ENCODE results near the gene LILRA2.
"Not testable (repeated sequence)": the region's sequence is repeated elsewhere in the genome, so short reads cannot be mapped to it uniquely, and the experiment has no call there.

Gene LILRA2

DNA sequence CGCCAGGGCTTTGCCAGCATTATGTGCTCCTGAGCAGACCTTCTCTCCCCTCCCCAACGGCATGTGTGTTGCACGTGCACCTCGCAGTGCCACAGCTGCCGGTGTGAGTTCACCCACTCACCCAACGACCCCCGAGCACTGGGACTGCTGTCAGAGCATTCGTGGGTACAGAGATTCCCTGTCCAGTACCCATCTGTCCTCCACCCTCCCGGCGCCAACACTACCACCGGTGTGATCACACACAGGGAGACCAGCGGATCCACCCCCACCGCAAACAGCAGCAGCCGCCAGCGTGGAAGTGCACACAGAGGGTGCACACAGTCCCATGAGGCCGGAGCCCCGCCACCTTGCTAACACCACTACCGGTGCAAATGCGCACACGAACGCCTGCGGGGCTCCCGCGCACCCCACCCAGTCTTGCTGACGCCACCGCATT, 35.8 kb downstream of the LILRA2 start:
- no peak for DNase-seq (ENCODE audit: low read depth in 2 of 2)

GRCh38 chr19:54612428-54612827, 38.8 kb downstream of the LILRA2 start:
- no peak for DNase-seq (ENCODE audit: low read depth in 2 of 2)

DNA sequence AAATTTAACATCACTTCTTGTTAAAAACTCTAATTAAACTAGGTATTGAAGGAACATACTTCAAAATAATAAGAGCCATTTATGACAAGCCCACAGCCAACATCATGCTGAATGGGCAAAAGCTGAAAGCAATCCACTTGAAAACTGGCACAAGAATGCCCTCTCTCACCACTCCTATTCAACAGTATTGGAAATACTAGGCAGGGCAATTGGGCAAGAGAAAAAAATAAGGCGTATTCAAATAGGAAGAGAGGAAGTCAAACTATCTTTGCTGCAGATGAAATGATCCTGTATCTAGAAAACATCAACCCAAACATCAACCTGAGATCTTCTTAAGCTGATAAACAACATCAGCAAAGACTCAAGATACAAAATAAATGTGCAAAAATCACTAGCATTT, 41.1 kb downstream of the LILRA2 start:
- DNase-seq (ENCODE audit: low read depth in 2 of 2): no peak

GRCh38 chr19:54616057-54616456, 42.5 kb downstream of the LILRA2 start:
- DNase-seq (ENCODE audit: low read depth in 2 of 2): no peak

- no peak for DNase-seq (ENCODE audit: low read depth in 2 of 2)
These were observed 43.4 kb downstream of the LILRA2 start for GRCh38 chr19:54616821-54617560.

DNA sequence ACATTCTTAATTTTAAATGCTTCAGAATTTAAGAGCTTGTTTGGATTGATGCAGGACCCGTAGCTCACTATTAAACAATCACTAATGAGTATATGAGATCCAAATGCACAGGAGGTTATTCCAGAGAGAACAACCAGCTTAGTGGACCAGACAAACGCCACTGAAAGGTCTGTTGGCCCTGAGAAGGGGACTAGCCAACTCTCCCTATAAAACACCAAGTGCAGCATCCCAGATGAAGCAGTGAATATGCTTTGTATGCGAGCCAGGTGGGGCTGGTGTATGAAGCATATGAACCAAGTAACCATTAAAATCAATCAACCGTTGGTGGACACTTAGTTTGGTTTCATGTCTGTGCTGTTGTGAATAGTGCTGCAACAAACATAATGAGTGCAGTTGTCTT, 46.9 kb downstream of the LILRA2 start:
- DNase-seq (ENCODE audit: low read depth in 2 of 2): no peak

DNA sequence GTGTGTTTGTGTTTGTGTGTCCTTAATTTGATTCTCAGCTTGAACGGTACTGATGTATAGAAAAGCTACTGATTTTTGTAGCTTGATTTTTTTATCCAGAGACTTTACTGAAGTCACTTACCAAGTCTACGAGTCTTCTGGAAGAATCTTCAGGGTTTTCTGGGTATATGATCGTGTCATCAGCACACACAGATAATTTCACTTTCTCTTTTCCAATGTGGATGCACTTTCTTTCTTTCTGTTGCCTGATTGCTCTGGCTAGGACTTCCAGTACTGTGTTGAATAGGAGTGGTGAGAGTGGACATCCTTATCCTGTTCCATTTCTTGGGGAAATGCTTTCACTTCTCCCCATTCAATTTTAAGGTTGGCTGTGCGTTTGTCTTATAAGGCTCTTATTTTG, 48.8 kb downstream of the LILRA2 start:
- no peak for DNase-seq (ENCODE audit: low read depth in 2 of 2)

DNA sequence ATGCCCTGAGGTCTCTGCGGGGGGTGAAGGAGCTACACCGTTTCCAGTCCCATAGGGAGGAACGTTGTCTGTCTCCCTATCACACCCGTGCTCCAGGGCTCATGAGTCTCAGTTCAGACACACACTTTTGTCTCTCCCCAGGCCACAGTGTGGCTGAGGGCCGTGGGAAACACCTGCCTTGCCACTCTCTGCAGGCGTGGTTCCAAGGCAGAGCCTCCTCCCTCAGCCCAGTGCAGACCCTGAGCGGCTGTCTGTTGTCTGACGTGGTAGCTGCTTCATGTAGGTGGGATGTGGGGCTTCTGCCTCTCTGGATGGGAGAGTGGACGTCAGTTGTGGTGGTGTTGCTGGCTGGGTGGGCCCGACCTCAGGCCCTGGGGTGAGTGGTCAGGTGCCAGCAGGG, 50.6 kb downstream of the LILRA2 start:
- DNase-seq (ENCODE audit: low read depth in 2 of 2): not testable (repeated sequence)

- not testable (repeated sequence) for DNase-seq (ENCODE audit: low read depth in 2 of 2)
These were observed 51.5 kb downstream of the LILRA2 start for GRCh38 chr19:54624934-54625730.

- no peak for DNase-seq (ENCODE audit: low read depth in 2 of 2)
These were observed 53.2 kb downstream of the LILRA2 start for GRCh38 chr19:54626757-54627156.

- not testable (repeated sequence) for DNase-seq (ENCODE audit: low read depth in 2 of 2)
These were observed 54.3 kb downstream of the LILRA2 start for GRCh38 chr19:54627912-54628311.

- not testable (repeated sequence) for DNase-seq (ENCODE audit: low read depth in 2 of 2)
These were observed 56.7 kb downstream of the LILRA2 start, which contains the start of gene LILRB1 for GRCh38 chr19:54630262-54630661. Gene LILRB1, plus strand, starts transcription at chr19:54630484. Its CDS starts 590 bp downstream, at chr19:54631074.

GRCh38 chr19:54630782-54631181, 57.2 kb downstream of the LILRA2 start:
- DNase-seq (ENCODE audit: low read depth in 2 of 2): no peak

DNA sequence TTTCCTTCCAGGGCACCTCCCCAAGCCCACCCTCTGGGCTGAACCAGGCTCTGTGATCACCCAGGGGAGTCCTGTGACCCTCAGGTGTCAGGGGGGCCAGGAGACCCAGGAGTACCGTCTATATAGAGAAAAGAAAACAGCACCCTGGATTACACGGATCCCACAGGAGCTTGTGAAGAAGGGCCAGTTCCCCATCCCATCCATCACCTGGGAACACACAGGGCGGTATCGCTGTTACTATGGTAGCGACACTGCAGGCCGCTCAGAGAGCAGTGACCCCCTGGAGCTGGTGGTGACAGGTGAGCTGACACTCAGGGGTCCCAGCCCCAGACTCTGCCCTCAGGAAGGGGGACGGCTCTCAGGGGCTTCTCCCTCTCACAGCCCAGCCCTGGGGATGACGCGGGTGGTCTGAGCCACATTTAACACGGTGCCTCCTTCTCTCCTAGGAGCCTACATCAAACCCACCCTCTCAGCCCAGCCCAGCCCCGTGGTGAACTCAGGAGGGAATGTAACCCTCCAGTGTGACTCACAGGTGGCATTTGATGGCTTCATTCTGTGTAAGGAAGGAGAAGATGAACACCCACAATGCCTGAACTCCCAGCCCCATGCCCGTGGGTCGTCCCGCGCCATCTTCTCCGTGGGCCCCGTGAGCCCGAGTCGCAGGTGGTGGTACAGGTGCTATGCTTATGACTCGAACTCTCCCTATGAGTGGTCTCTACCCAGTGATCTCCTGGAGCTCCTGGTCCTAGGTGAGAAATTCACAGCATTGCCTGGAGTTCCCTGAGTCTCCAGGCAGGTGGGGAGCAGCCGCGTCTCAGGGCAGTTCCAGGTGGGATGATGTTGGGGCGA, 58.1 kb downstream of the LILRA2 start:
- DNase-seq (ENCODE audit: low read depth in 2 of 2): not testable (repeated sequence)

- DNase-seq (ENCODE audit: low read depth in 2 of 2): not testable (repeated sequence)
These were observed 58.9 kb downstream of the LILRA2 start for GRCh38 chr19:54632517-54632916.

- no peak for DNase-seq (ENCODE audit: low read depth in 2 of 2)
These were observed 59.8 kb downstream of the LILRA2 start for GRCh38 chr19:54633401-54633800.

DNA sequence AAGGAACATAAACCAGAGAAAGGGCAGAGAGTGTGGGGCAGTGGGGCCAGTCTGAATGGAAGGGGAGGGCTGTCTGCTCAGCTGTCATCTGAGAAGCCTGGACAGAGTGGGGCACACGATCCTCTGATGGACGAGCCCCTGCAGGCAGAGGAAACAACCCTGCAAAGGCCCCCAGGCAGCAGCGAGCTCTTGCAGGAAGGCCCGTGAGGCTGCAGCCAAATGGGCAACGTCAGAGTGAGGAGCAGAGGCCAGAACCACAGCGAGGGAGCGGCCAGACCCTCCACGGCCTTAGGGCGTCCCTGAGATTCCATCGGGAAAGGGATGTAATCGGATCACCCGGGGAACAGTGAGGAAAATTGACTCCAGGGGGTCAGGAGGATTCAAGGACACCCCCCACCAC, 62.5 kb downstream of the LILRA2 start:
- DNase-seq (ENCODE audit: low read depth in 2 of 2): not testable (repeated sequence)

DNA sequence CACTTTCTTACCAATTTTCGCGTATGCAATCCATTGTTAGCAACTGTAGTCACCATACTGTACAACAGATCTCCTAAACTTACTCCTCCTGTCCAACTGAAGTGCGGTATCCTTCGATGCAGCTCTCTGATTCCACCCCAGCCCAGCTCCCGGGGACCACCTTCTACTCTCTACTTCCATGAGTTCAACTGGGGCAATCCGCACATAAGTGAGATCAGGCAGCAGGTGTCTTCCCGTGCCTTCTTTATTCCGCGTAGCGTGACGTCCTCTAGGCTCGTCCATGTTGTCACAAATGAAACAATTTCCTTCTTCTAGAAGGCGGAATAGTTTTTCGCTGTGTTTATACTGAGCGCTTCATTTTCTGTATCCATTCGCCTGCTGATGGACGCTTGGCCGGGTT, 65.1 kb downstream of the LILRA2 start:
- DNase-seq (ENCODE audit: low read depth in 2 of 2): no peak
